ENCODE data around the gene PSEN2. TPM values are rescaled to one million over a fixed set of nuclear protein-coding genes. Genes with fewer than 3 reads are reported as not detected.

The PSEN2 gene
- total RNA-seq, 1 experiment from 2014 or later = 17.4 TPM

DNA sequence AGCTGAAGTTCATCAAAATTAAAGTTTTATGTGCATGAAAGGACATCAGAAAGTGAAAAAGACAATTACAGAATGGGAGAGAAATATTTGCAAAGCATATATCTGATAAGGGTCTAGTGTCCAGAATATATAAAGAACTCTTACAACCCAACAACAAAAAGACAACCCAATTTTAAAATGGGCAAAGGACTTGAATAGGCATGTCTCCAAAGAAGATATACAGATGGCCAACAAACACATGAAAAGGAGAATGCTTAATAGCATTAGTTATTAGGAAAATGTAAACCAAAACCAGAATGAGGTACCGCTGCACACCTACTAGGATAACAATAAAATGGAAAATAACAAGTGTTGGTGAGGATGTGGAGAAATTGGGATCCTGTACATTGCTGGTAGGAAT is 1.7 kb upstream of the PSEN2 start:
- Mint-ChIP-seq H3K36me3 (ENCODE audit: insufficient read depth in 1 of 3, low read depth in 3 of 3) (peaks cover 0 to 5% (median 0%) of the 10 kb centered on the region in 3 experiments; a peak in 1 of 7 replicates), H3K27me3 (ENCODE audit: low read depth) (peaks cover 24% of the 10 kb centered on the region), H3K9me3 (no peaks in the 10 kb centered on the region; a peak in 1 of 5 replicates), H3K27ac (no peak overlapping the region), H3K4me3 (no peak overlapping the region), H3K4me1 (peaks cover 25 to 32% of the 10 kb centered on the region in 2 experiments)
- H3K79me2 ChIP-seq (ENCODE audit: insufficient read depth, low read length) = no peaks in the 10 kb centered on the region
- H2AFZ ChIP-seq (ENCODE audit: low read length) = no peak overlapping the region
- no peak overlapping the region for H3K4me2 ChIP-seq (ENCODE audit: insufficient read depth, insufficient read length, low read length)
- no peaks in the 10 kb centered on the region for H3K9me3 ChIP-seq (ENCODE audit: control insufficient read depth, low read depth, low read length)
- no peak overlapping the region for H3K14ac ChIP-seq (ENCODE audit: insufficient read depth, low read length)
- H4K20me1 ChIP-seq (ENCODE audit: control insufficient read depth, insufficient read depth, insufficient read length) = no peaks in the 10 kb centered on the region
- WGBS (ENCODE audit: extremely low coverage, insufficient read length, low lambda C conversion rate) = no CpG with 5 or more reads among the region's 1 CpG
- H3K23ac ChIP-seq (ENCODE audit: insufficient read length, low read depth, low read length) = no peak overlapping the region
- no peak overlapping the region for H2AK5ac ChIP-seq (ENCODE audit: insufficient read length, low read length)
- no peak overlapping the region for H3T11ph ChIP-seq (ENCODE audit: low read length)
- H4K91ac ChIP-seq (ENCODE audit: insufficient read length, low read depth, low read length) = no peak overlapping the region
- H3K27ac ChIP-seq (ENCODE audit: insufficient read length, low read depth, low read length) = no peak overlapping the region
- H4K5ac ChIP-seq (ENCODE audit: insufficient read length, low read depth, low read length) = no peak overlapping the region
- no peak overlapping the region for H2BK120ac ChIP-seq (ENCODE audit: low read depth, low read length, poor library complexity, severe bottlenecking)
- H3K4ac ChIP-seq (ENCODE audit: low read depth, low read length) = no peak overlapping the region
- H2BK5ac ChIP-seq (ENCODE audit: insufficient read length, low read length) = no peak overlapping the region
- no peak overlapping the region for H3K18ac ChIP-seq (ENCODE audit: insufficient read length, low read depth, low read length)
- H2BK12ac ChIP-seq (ENCODE audit: insufficient read length, low read depth, low read length) = no peak overlapping the region
- no peaks in the 10 kb centered on the region for H3K79me1 ChIP-seq (ENCODE audit: insufficient read depth, low read depth, low read length, poor library complexity, severe bottlenecking)
- TF ChIP-seq, protein P1, sequence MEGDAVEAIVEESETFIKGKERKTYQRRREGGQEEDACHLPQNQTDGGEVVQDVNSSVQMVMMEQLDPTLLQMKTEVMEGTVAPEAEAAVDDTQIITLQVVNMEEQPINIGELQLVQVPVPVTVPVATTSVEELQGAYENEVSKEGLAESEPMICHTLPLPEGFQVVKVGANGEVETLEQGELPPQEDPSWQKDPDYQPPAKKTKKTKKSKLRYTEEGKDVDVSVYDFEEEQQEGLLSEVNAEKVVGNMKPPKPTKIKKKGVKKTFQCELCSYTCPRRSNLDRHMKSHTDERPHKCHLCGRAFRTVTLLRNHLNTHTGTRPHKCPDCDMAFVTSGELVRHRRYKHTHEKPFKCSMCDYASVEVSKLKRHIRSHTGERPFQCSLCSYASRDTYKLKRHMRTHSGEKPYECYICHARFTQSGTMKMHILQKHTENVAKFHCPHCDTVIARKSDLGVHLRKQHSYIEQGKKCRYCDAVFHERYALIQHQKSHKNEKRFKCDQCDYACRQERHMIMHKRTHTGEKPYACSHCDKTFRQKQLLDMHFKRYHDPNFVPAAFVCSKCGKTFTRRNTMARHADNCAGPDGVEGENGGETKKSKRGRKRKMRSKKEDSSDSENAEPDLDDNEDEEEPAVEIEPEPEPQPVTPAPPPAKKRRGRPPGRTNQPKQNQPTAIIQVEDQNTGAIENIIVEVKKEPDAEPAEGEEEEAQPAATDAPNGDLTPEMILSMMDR (conservative IDR thresholded peaks at IDR 0.05) = no peak
- H4K8ac ChIP-seq (replicated peaks; ENCODE audit: insufficient read length, low read depth, low read length) = no peak overlapping the region
- no peak overlapping the region for H2BK15ac ChIP-seq (ENCODE audit: low read depth, low read length)
- peaks cover 8% of the 10 kb centered on the region for H3K23me2 ChIP-seq (ENCODE audit: insufficient read length, low read depth, low read length, poor library complexity, severe bottlenecking)
- H3K4me1 ChIP-seq (ENCODE audit: insufficient read depth, low read length) = peaks cover 3% of the 10 kb centered on the region; the same call in 1 of the 2 replicates
- H2BK20ac ChIP-seq (ENCODE audit: low read depth, low read length, poor library complexity, severe bottlenecking) = no peak overlapping the region
- H3K9ac ChIP-seq (ENCODE audit: extremely low read depth, insufficient read length, low read length) = no peak overlapping the region
- H3K56ac ChIP-seq (ENCODE audit: insufficient read length, low read depth, low read length) = no peak overlapping the region
- DNase-seq = no peak
- peaks cover 3% of the 10 kb centered on the region; the same call in 1 of the 2 replicates for H3K27me3 ChIP-seq (ENCODE audit: insufficient read depth, low read length)
